ENCODE results near the gene CUBN.

DNA sequence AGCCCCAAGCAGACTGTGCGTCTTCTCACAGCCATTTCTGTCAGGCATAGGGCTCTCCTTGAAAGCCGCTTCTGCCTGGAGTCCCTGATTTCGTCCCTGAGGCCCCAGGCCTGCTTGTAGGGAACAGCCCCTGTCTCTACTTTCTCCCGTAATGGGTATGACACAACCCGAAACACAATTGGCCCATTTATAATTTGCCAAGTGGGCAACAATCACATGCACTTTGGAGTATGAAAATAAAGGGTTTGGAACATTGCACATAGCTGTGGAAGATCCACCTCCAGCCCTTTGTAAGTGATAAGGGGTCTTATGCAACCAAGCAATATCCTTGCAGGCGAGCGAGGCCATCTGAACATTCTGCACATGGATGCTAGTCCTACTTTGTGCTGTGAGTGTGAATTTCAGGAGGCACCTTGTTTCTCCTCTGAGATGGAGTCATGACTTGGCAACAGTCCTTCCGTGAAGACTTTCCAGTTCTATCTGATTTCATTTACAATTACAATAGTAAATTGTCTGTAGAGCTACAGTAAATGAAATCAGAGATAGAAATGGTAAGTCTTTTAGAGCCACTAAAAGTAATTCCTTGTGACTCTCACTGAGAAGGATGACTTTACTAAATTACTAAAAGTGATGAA lies 141.5 kb downstream of the CUBN start:
- TF ChIP-seq, protein P1, sequence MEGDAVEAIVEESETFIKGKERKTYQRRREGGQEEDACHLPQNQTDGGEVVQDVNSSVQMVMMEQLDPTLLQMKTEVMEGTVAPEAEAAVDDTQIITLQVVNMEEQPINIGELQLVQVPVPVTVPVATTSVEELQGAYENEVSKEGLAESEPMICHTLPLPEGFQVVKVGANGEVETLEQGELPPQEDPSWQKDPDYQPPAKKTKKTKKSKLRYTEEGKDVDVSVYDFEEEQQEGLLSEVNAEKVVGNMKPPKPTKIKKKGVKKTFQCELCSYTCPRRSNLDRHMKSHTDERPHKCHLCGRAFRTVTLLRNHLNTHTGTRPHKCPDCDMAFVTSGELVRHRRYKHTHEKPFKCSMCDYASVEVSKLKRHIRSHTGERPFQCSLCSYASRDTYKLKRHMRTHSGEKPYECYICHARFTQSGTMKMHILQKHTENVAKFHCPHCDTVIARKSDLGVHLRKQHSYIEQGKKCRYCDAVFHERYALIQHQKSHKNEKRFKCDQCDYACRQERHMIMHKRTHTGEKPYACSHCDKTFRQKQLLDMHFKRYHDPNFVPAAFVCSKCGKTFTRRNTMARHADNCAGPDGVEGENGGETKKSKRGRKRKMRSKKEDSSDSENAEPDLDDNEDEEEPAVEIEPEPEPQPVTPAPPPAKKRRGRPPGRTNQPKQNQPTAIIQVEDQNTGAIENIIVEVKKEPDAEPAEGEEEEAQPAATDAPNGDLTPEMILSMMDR (IDR thresholded peaks at IDR 0.05): no peak
- TF ChIP-seq ZFX (IDR thresholded peaks at IDR 0.05; ENCODE audit: borderline replicate concordance): no peak

Data from 22Rv1 (cell line).